IMR-90 (cell line): Measurements from ENCODE around the gene MGAT5B. TPM values are rescaled to one million over a fixed set of nuclear protein-coding genes. Genes with fewer than 3 reads are reported as not detected.

Experiments used
- ATAC-seq: fragments of 200-7000 bp; cut with Tn5 transposase; 2 replicates; pipeline ENCODE4 v1.9.1; 2020; ENCODE audit warnings: low read depth, mild to moderate bottlenecking, moderate library complexity
- BruUV-seq: library from RNA; stranded (reverse); fragments of 400-500 nt; replicated peaks from 2 replicates; lab custom pipeline; 2021; lab: Mats Ljungman, UMichigan
- CTCF ChIA-PET: fragments of 300-600 bp; formaldehyde crosslinking; extraction: SDS; loops from one replicate; lab custom pipeline; 2021; ENCODE audit warnings: antibody characterized with exemption; lab: Yijun Ruan, JAX
- POLR2A ChIA-PET: fragments of 300-600 bp; sonication (Branson Sonifier 250); formaldehyde crosslinking; loops from one replicate; lab custom pipeline; 2022; ENCODE audit warnings: antibody characterized with exemption; ENCODE audit not compliant: unreplicated experiment; lab: Charles Lee
- DNase-seq: peaks from one replicate; pipeline ENCODE4 v3.0.0; 2013
- H2AFZ ChIP-seq: replicated peaks from 2 replicates; pipeline ENCODE3; 2013; ENCODE audit warnings: low read length, mild to moderate bottlenecking; ENCODE audit not compliant: poor library complexity
- H2AK5ac ChIP-seq: 2 replicates; pipeline ENCODE4 v1.6.1; 2013; ENCODE audit warnings: low read depth, low read length, inconsistent platforms
- H2AK9ac ChIP-seq: replicated peaks from 2 replicates; pipeline ENCODE3; 2013; ENCODE audit warnings: mild to moderate bottlenecking, low read depth, low read length, moderate library complexity; ENCODE audit not compliant: poor library complexity
- H2BK120ac ChIP-seq: 2 replicates; pipeline ENCODE4 v1.6.1; 2013; ENCODE audit warnings: low read depth, low read length, inconsistent platforms
- H2BK15ac ChIP-seq: 3 replicates; pipeline ENCODE4 v1.6.1; 2013; ENCODE audit warnings: low read depth, low read length, inconsistent platforms
- H2BK20ac ChIP-seq: 2 replicates; pipeline ENCODE4 v1.6.1; 2013; ENCODE audit warnings: low read depth, mild to moderate bottlenecking, inconsistent platforms, low read length, moderate library complexity
- H2BK5ac ChIP-seq: 2 replicates; pipeline ENCODE4 v1.6.1; 2013; ENCODE audit warnings: mild to moderate bottlenecking, low read depth, low read length, inconsistent platforms; ENCODE audit not compliant: poor library complexity, severe bottlenecking
- H3K14ac ChIP-seq: replicated peaks from 2 replicates; pipeline ENCODE4 v1.6.1; 2013; ENCODE audit warnings: low read depth, low read length, inconsistent platforms
- H3K18ac ChIP-seq: 2 replicates; pipeline ENCODE4 v1.6.1; 2013; ENCODE audit warnings: low read depth, low read length, control low read depth
- H3K23ac ChIP-seq: 2 replicates; pipeline ENCODE4 v1.6.1; 2013; ENCODE audit warnings: low read depth, low read length, inconsistent platforms
- H3K27ac ChIP-seq: 2 replicates; pipeline ENCODE4 v1.5.1; 2013; ENCODE audit warnings: mild to moderate bottlenecking, control low read depth, low read length; ENCODE audit not compliant: insufficient read depth
- H3K27me3 ChIP-seq: 2 replicates; pipeline ENCODE4 v1.6.1; 2013; ENCODE audit warnings: low read length; ENCODE audit not compliant: control insufficient read depth, insufficient read depth
- H3K36me3 ChIP-seq: 2 replicates; pipeline ENCODE4 v1.6.1; 2013; ENCODE audit warnings: low read length, mixed read lengths; ENCODE audit not compliant: control insufficient read depth, insufficient read depth
- H3K4ac ChIP-seq: 2 replicates; pipeline ENCODE4 v1.6.1; 2013; ENCODE audit warnings: low read depth, low read length, inconsistent platforms
- H3K4me1 ChIP-seq: 2 replicates; pipeline ENCODE4 v1.6.1; 2013; ENCODE audit warnings: low read length, mixed read lengths; ENCODE audit not compliant: control insufficient read depth, insufficient read depth
- H3K4me2 ChIP-seq: 2 replicates; pipeline ENCODE4 v1.6.1; 2013; ENCODE audit warnings: low read depth, mild to moderate bottlenecking, control low read depth, low read length, moderate library complexity
- H3K4me3 ChIP-seq: 2 replicates; pipeline ENCODE4 v1.5.1; 2013; ENCODE audit warnings: low read depth, mild to moderate bottlenecking, control low read depth, low read length, moderate library complexity; ENCODE audit not compliant: insufficient read depth
- H3K56ac ChIP-seq: 2 replicates; pipeline ENCODE4 v1.6.1; 2013; ENCODE audit warnings: low read length, inconsistent platforms; ENCODE audit not compliant: insufficient read depth; ENCODE audit errors: extremely low read depth
- H3K79me1 ChIP-seq, 2 experiments: 2 replicates each; pipeline ENCODE4 v1.6.1; 2013; ENCODE audit warnings: low read length in 2 of 2, inconsistent platforms in 1 of 2, low read depth in 1 of 2
- H3K9ac ChIP-seq: 2 replicates; pipeline ENCODE4 v1.6.1; 2013; ENCODE audit warnings: low read depth, low read length, control low read depth
- H3K9me1 ChIP-seq: 2 replicates; pipeline ENCODE4 v1.6.1; 2013; ENCODE audit warnings: low read length, inconsistent platforms; ENCODE audit not compliant: insufficient read depth
- H3K9me3 ChIP-seq: 2 replicates; pipeline ENCODE4 v1.6.1; 2013; ENCODE audit warnings: low read length; ENCODE audit not compliant: control insufficient read depth, insufficient read depth
- H4K20me1 ChIP-seq: 2 replicates; pipeline ENCODE4 v1.6.1; 2013; ENCODE audit warnings: low read length, inconsistent platforms; ENCODE audit not compliant: insufficient read depth
- H4K5ac ChIP-seq: 2 replicates; pipeline ENCODE4 v1.6.1; 2013; ENCODE audit warnings: mild to moderate bottlenecking, low read depth, low read length, control low read depth
- H4K8ac ChIP-seq, 2 experiments: 2 replicates each; pipeline ENCODE4 v1.6.1; 2013; ENCODE audit warnings: low read depth in 2 of 2, low read length in 2 of 2, control low read depth in 1 of 2, inconsistent platforms in 1 of 2
- H4K91ac ChIP-seq: 2 replicates; pipeline ENCODE4 v1.6.1; 2013; ENCODE audit warnings: low read depth, low read length, inconsistent platforms; ENCODE audit not compliant: insufficient read depth
- MAFK ChIP-seq: IDR thresholded peaks from 2 replicates; pipeline ENCODE4 v1.6.1; 2012; ENCODE audit warnings: low read depth, low read length, improper control_type of control experiment
- MAZ ChIP-seq: IDR thresholded peaks from 2 replicates; pipeline ENCODE4 v1.6.1; 2012; ENCODE audit warnings: low read depth, mild to moderate bottlenecking, low read length, improper control_type of control experiment, moderate library complexity, borderline replicate concordance
- SMC3 ChIP-seq: fragments of 150-350 bp; IDR thresholded peaks from 2 replicates; pipeline ENCODE4 v1.6.1; 2016; ENCODE audit warnings: low read depth, mild to moderate bottlenecking, antibody characterized with exemption, low read length, moderate library complexity
- WGBS, 2 experiments: methylation state at CpG; one replicate each; pipeline versions ENCODE4 v1.1.5 to v1.1.7; 2013; ENCODE audit warnings: missing lambda C conversion rate in 2 of 2; ENCODE audit not compliant: insufficient read length in 1 of 2; ENCODE audit errors: extremely low coverage in 2 of 2; 5-methylcytosine and 5-hydroxymethylcytosine counted together
- dilution Hi-C: fragments of 300-500 bp; cut with HindIII; formaldehyde crosslinking; loops from one replicate; pipeline ENCODE4 v1.14.3; 2018; ENCODE audit warnings: low sequenced_read_pairs; ENCODE audit not compliant: unreplicated experiment
- in situ Hi-C: fragments of 300-500 bp; cut with MboI; formaldehyde crosslinking; loops from 3 replicates; pipeline ENCODE4 v1.14.3; 2019; ENCODE audit warnings: low sequenced_read_pairs, inconsistent platforms, mixed read lengths
- intact Hi-C: fragments of 100-400 bp; cut with micrococcal nuclease; formaldehyde crosslinking; loops from 2 replicates; pipeline ENCODE4 v1.10.0; 2022
- polyA plus RNA-seq, 3 experiments: library from polyadenylated mRNA; depleted of rRNA; stranded (reverse); fragments of >200 nt; gene quantifications; 2 replicates each; pipeline ENCODE4 v1.2.3, GENCODE V29; 2012; ENCODE audit warnings: low replicate concordance in 1 of 3
- total RNA-seq: library from RNA; depleted of rRNA; stranded (reverse); fragments of >200 nt; gene quantifications from 2 replicates; pipeline ENCODE4 v1.2.3, GENCODE V29; 2012

Gene MGAT5B
- total and polyA plus RNA-seq, 2 of the 4 experiments (the other 2 are of a cell fraction) = 0.54 to 2.0 TPM

- no peak overlapping the region for H3K27ac ChIP-seq
- H3K23ac ChIP-seq = no peak overlapping the region
- no peaks in the 10 kb centered on the region for H3K9me3 ChIP-seq
- dilution Hi-C loops (no loop called here), in situ Hi-C loops (no loop called here), intact Hi-C loops (no loop called here)
- no peak overlapping the region for H3K4ac ChIP-seq
- ATAC-seq (no peak), DNase-seq (no peak)
- no peak overlapping the region for H2AK5ac ChIP-seq
- peaks cover 18% of the 10 kb centered on the region for H3K27me3 ChIP-seq
- no peak overlapping the region for H3K4me2 ChIP-seq
- ChIA-PET CTCF (no interaction called here), POLR2A (no interaction called here)
- no peak overlapping the region for H4K8ac ChIP-seq
- H3K36me3 ChIP-seq = no peaks in the 10 kb centered on the region
- no peak overlapping the region for H3K14ac ChIP-seq
- no peaks in the 10 kb centered on the region for H3K79me1 ChIP-seq
- no peak for TF ChIP-seq MAZ
- TF ChIP-seq MAFK = no peak
- TF ChIP-seq SMC3 = no peak
- no peak overlapping the region for H3K9ac ChIP-seq
- no peaks in the 10 kb centered on the region for H3K4me1 ChIP-seq
- no TSS peak for BruUV-seq
- no peak overlapping the region for H3K4me3 ChIP-seq
- WGBS, 2 experiments = no CpG with 5 or more reads among the region's 5 CpGs
- H3K56ac ChIP-seq = no peak overlapping the region
- H2AFZ ChIP-seq = no peak overlapping the region
- H4K20me1 ChIP-seq = peaks cover 3% of the 10 kb centered on the region; the same call in 1 of the 2 replicates
- H4K91ac ChIP-seq = no peak overlapping the region
- no peak overlapping the region for H2BK20ac ChIP-seq
- no peak overlapping the region for H2BK120ac ChIP-seq
- H4K5ac ChIP-seq = no peak overlapping the region
- no peak overlapping the region for H2BK5ac ChIP-seq
- H3K9me1 ChIP-seq = no peaks in the 10 kb centered on the region
- H2AK9ac ChIP-seq = no peak overlapping the region
- no peak overlapping the region for H2BK15ac ChIP-seq
- H3K18ac ChIP-seq = no peak overlapping the region
Observed at GRCh38 chr17:76886395-76886794, 18.2 kb downstream of the MGAT5B start.
